Endothelial cell of umbilical vein (primary cell): ENCODE data around the gene RCVRN. TPM values are rescaled to one million over a fixed set of nuclear protein-coding genes. Genes with fewer than 3 reads are reported as not detected.

Source experiments
- BruUV-seq: library from RNA; stranded (reverse); fragments of 400-500 nt; replicated peaks from 2 replicates; lab custom pipeline; 2021; lab: Mats Ljungman, UMichigan
- CTCF ChIA-PET: fragments of 300-600, 350-600 bp; sonication (Branson Sonifier 250); formaldehyde crosslinking; loops from one replicate; lab custom pipeline; 2021; ENCODE audit warnings: antibody characterized with exemption, inconsistent platforms; lab: Charles Lee
- POLR2A ChIA-PET: fragments of 300-600, 350-600 bp; sonication (Branson Sonifier 250); formaldehyde crosslinking; loops from one replicate; lab custom pipeline; 2021; ENCODE audit warnings: antibody characterized with exemption, inconsistent platforms; lab: Charles Lee
- DNase-seq: peaks from one replicate; pipeline ENCODE4 v3.0.0-alpha.2; 2011; ENCODE audit warnings: low read depth, low spot score
- FAIRE-seq: peaks from 2 replicates; lab custom pipeline; 2011; peaks lifted over from hg19 to GRCh38; lab: Jason Lieb, UNC
- H2AFZ ChIP-seq: 2 replicates; pipeline ENCODE4 v1.6.0; 2012; ENCODE audit warnings: low read depth, low read length, control low read depth, inconsistent platforms
- H3K27ac ChIP-seq: 2 replicates; pipeline ENCODE4 v1.5.1; 2011; ENCODE audit warnings: low read depth, mild to moderate bottlenecking, control low read depth, low read length, moderate library complexity; ENCODE audit not compliant: insufficient read depth
- H3K27me3 ChIP-seq, 2 experiments: 2 replicates each; pipeline versions ENCODE4 v1.6.0 to v1.6.1; 2011; ENCODE audit warnings: low read length in 2 of 2, mixed read lengths in 1 of 2; ENCODE audit not compliant: control insufficient read depth in 2 of 2, insufficient read depth in 2 of 2
- H3K36me3 ChIP-seq, 2 experiments: 2 replicates in 1 of 2; 3 replicates in 1 of 2; pipeline ENCODE4 v1.5.1; 2011; ENCODE audit warnings: low read length in 2 of 2, mild to moderate bottlenecking in 1 of 2, moderate library complexity in 1 of 2; ENCODE audit not compliant: control insufficient read depth in 2 of 2, insufficient read depth in 2 of 2; ENCODE audit errors: extremely low read depth in 1 of 2
- H3K4me1 ChIP-seq: 3 replicates; pipeline ENCODE4 v1.5.1; 2011; ENCODE audit warnings: mild to moderate bottlenecking, low read length; ENCODE audit not compliant: control insufficient read depth, insufficient read depth; ENCODE audit errors: extremely low read depth
- H3K4me2 ChIP-seq: 2 replicates; pipeline ENCODE4 v1.6.1; 2011; ENCODE audit warnings: low read length, control low read depth, mixed read lengths; ENCODE audit not compliant: insufficient read depth
- H3K4me3 ChIP-seq, 3 experiments: fragments of 200-600 bp in 1 of 3; sonication (generic), shearing (Covaris generic) in 1 of 3; replicated peaks in 1 of 3; 2 replicates each; pipeline ENCODE4 v1.5.1; 2011 to 2016; ENCODE audit warnings: control low read depth in 3 of 3, low read length in 3 of 3, mild to moderate bottlenecking in 2 of 3, inconsistent platforms in 1 of 3, low read depth in 1 of 3, moderate library complexity in 1 of 3; ENCODE audit not compliant: insufficient read depth in 1 of 3
- H3K79me2 ChIP-seq: 2 replicates; pipeline ENCODE4 v1.6.0; 2012; ENCODE audit warnings: low read length, inconsistent platforms; ENCODE audit not compliant: control insufficient read depth, insufficient read depth
- H3K9ac ChIP-seq: replicated peaks from 2 replicates; pipeline ENCODE3; 2011; ENCODE audit warnings: low read length, control low read depth; ENCODE audit not compliant: insufficient read depth; ENCODE audit errors: extremely low read depth
- H3K9me1 ChIP-seq: replicated peaks from 3 replicates; pipeline ENCODE4 v1.6.0; 2011; ENCODE audit warnings: mild to moderate bottlenecking, low read length; ENCODE audit not compliant: control insufficient read depth, insufficient read depth; ENCODE audit errors: extremely low read depth
- H3K9me3 ChIP-seq: replicated peaks from 2 replicates; pipeline ENCODE4 v1.5.1; 2012; ENCODE audit warnings: low read length, inconsistent platforms; ENCODE audit not compliant: control insufficient read depth, insufficient read depth
- H4K20me1 ChIP-seq: replicated peaks from 2 replicates; pipeline ENCODE3; 2011; ENCODE audit warnings: mild to moderate bottlenecking, low read length; ENCODE audit not compliant: control insufficient read depth, insufficient read depth; ENCODE audit errors: extremely low read depth
- CTCF ChIP-seq, 2 donors: IDR thresholded peaks; 1 replicate in 1 of 2; 2 replicates in 1 of 2; pipeline ENCODE4 v1.5.1; 2011; ENCODE audit warnings: low read length in 2 of 2, mild to moderate bottlenecking in 2 of 2, moderate library complexity in 2 of 2, control low read depth in 1 of 2, inconsistent platforms in 1 of 2, low read depth in 1 of 2; ENCODE audit not compliant: insufficient read depth in 1 of 2; ENCODE audit errors: extremely low read depth in 1 of 2
- EZH2 ChIP-seq: IDR thresholded peaks from 2 replicates; pipeline ENCODE4 v1.6.1; 2012; ENCODE audit warnings: borderline replicate concordance, low read depth, mild to moderate bottlenecking, moderate library complexity, low read length, inconsistent platforms; ENCODE audit not compliant: severe bottlenecking
- FOS ChIP-seq: IDR thresholded peaks from 2 replicates; pipeline ENCODE4 v1.6.1; 2011; ENCODE audit warnings: mild to moderate bottlenecking, low read length, moderate library complexity, borderline replicate concordance; ENCODE audit not compliant: insufficient read depth
- GATA2 ChIP-seq: IDR thresholded peaks from 2 replicates; pipeline ENCODE4 v1.7.0; 2011; ENCODE audit warnings: low read depth, mild to moderate bottlenecking, moderate library complexity, mixed read lengths, low read length; ENCODE audit not compliant: insufficient read length, insufficient read depth
- JUN ChIP-seq: IDR thresholded peaks from 2 replicates; pipeline ENCODE4 v1.6.1; 2011; ENCODE audit warnings: borderline replicate concordance, low read depth; ENCODE audit not compliant: insufficient read length, insufficient read depth
- MAX ChIP-seq: IDR thresholded peaks from 2 replicates; pipeline ENCODE4 v1.6.1; 2011; ENCODE audit not compliant: insufficient read depth, insufficient read length
- MYC ChIP-seq: IDR thresholded peaks from one replicate; pipeline ENCODE4 v1.6.1; 2011; ENCODE audit warnings: mild to moderate bottlenecking, low read depth, low read length
- POLR2A ChIP-seq: IDR thresholded peaks from 2 replicates; pipeline ENCODE4 v1.6.1; 2012; ENCODE audit warnings: low read depth, mild to moderate bottlenecking, control low read depth, low read length
- POLR2AphosphoS5 ChIP-seq: IDR thresholded peaks from 2 replicates; pipeline ENCODE4 v1.6.1; 2012; ENCODE audit warnings: low read depth, mild to moderate bottlenecking, control low read depth, low read length, moderate library complexity; ENCODE audit not compliant: insufficient read depth
- dilution Hi-C: fragments of 300-500 bp; cut with MboI; formaldehyde crosslinking; loops from one replicate; pipeline ENCODE4 v1.15.0; 2019; ENCODE audit warnings: low sequenced_read_pairs; ENCODE audit not compliant: extremely low pct_ligation_motif_present
- intact Hi-C: fragments of 100-400 bp; cut with micrococcal nuclease; formaldehyde crosslinking; loops from one replicate; pipeline ENCODE4 v1.10.0; 2022
- polyA plus RNA-seq, 4 experiments: library from polyadenylated mRNA; depleted of rRNA in 3 of 4; stranded (reverse) in 3 of 4; unstranded in 1 of 4; fragments of >200 nt; gene quantifications; 2 replicates each; pipeline versions ENCODE4 v1.2.1 to v1.2.3, GENCODE V29; 2011 to 2012; ENCODE audit warnings: missing spikeins in 1 of 4
- total RNA-seq: library from RNA; stranded (reverse); gene quantifications from 2 replicates; pipeline ENCODE4 v1.2.3, GENCODE V29; 2021

RCVRN gene
- total and polyA plus RNA-seq, 2 donors (not counting 3 experiments of a cell fraction or from before 2014, with no cell fraction given): not detected

GRCh38 chr17:9894231-9894630 is 10.8 kb downstream of the RCVRN start:
- no peak for FAIRE-seq

More at GRCh38 chr17:9894231-9894630, 10.8 kb downstream of the RCVRN start:
- H3K9ac ChIP-seq: no peak overlapping the region
- peaks cover 10% of the 10 kb centered on the region for H3K9me3 ChIP-seq
- no peak overlapping the region for H3K4me2 ChIP-seq
- intact Hi-C loops: no loop called here
- H3K9me1 ChIP-seq: no peaks in the 10 kb centered on the region
- DNase-seq: no peak
- dilution Hi-C loops: no loop called here
- no peaks in the 10 kb centered on the region for H3K79me2 ChIP-seq
- no TSS peak for BruUV-seq
- no peak overlapping the region for H3K4me3 ChIP-seq
- POLR2A ChIA-PET: no interaction called here
- H4K20me1 ChIP-seq: no peaks in the 10 kb centered on the region
- H3K27ac ChIP-seq: no peak overlapping the region
- TF ChIP-seq MYC: no peak
- TF ChIP-seq GATA2: no peak
- TF ChIP-seq POLR2AphosphoS5: no peak
- no peak for TF ChIP-seq MAX
- no peak for TF ChIP-seq CTCF (IDR thresholded peaks at IDR 0.05; ENCODE audit: extremely low read depth in 1 of 2, insufficient read depth in 1 of 2, low read depth in 1 of 2, low read length in 2 of 2)
- no peak for TF ChIP-seq POLR2A
- no peak for TF ChIP-seq JUN
- TF ChIP-seq FOS: no peak
- TF ChIP-seq EZH2: no peak
- H2AFZ ChIP-seq: no peak overlapping the region
- no peaks in the 10 kb centered on the region for H3K27me3 ChIP-seq
- H3K36me3 ChIP-seq: no peaks in the 10 kb centered on the region
- CTCF ChIA-PET: no interaction called here
- no peaks in the 10 kb centered on the region for H3K4me1 ChIP-seq
